Omental fat pad (tissue), 4 donors: ENCODE data around the gene SOWAHB. TPM values are rescaled to one million over a fixed set of nuclear protein-coding genes. Genes with fewer than 3 reads are reported as not detected.

Experiments used
- ATAC-seq: fragments of 150-250 bp; one replicate; pipeline ENCODE4 v1.9.1; 2016; ENCODE audit warnings: mild to moderate bottlenecking, moderate library complexity; ENCODE audit not compliant: low FRiP score
- DNase-seq: peaks from one replicate; pipeline ENCODE4 v3.0.0-alpha.2; 2019; ENCODE audit warnings: low spot score
- CTCF ChIP-seq, 3 donors: fragments of 450-650 bp; IDR thresholded peaks; one replicate each; pipeline ENCODE4 v1.5.1; 2016 to 2017; ENCODE audit warnings: antibody characterized with exemption in 3 of 3, mild to moderate bottlenecking in 3 of 3, moderate library complexity in 2 of 3
- total RNA-seq, 4 donors: library from RNA; depleted of rRNA; stranded (reverse); fragments of >200 nt; gene quantifications; one replicate each; pipeline ENCODE4 v1.1.0, GENCODE V29; 2016

The SOWAHB gene
- total RNA-seq, 4 donors from 2014 or later, result 0.12 to 0.28 TPM; not detected in 2

- no peak for TF ChIP-seq CTCF (IDR thresholded peaks at IDR 0.05)
- ATAC-seq, result no peak
- DNase-seq, result no peak
Measured at GRCh38 chr4:76931087-76931486, 33.1 kb upstream of the SOWAHB start.

- DNase-seq, result no peak
- TF ChIP-seq CTCF (IDR thresholded peaks at IDR 0.05), result no peak
- no peak for ATAC-seq
Measured at GRCh38 chr4:76930685-76931084, 32.7 kb upstream of the SOWAHB start.

- ATAC-seq (no peak), DNase-seq (no peak)
- no peak for TF ChIP-seq CTCF (IDR thresholded peaks at IDR 0.05)
Measured at GRCh38 chr4:76926841-76927240, 28.9 kb upstream of the SOWAHB start.

GRCh38 chr4:76923619-76924357 is 25.8 kb upstream of the SOWAHB start:
- DNase-seq (no peak), ATAC-seq (no peak)
- no peak for TF ChIP-seq CTCF (IDR thresholded peaks at IDR 0.05)

GRCh38 chr4:76920715-76921114 is 22.8 kb upstream of the SOWAHB start:
- no peak for TF ChIP-seq CTCF (IDR thresholded peaks at IDR 0.05)
- no peak for DNase-seq
- ATAC-seq, result no peak

- TF ChIP-seq CTCF (IDR thresholded peaks at IDR 0.05), result no peak
- DNase-seq, result no peak
- no peak for ATAC-seq
Measured at GRCh38 chr4:76909711-76910110, 11.8 kb upstream of the SOWAHB start.

GRCh38 chr4:76905521-76905920 is 7.6 kb upstream of the SOWAHB start:
- no peak for ATAC-seq
- no peak for TF ChIP-seq CTCF (IDR thresholded peaks at IDR 0.05)
- no peak for DNase-seq
